ENCODE data around the gene ATP11C.

GRCh38 chrX:139783959-139784358 lies 148.9 kb downstream of the ATP11C start:
- TF ChIP-seq CTCF (IDR thresholded peaks at IDR 0.05) = no peak
- no peak for TF ChIP-seq POLR2A (IDR thresholded peaks at IDR 0.05)

All from thyroid gland (tissue), 4 donors.